IPS DF 4.7 (cell line): Measurements from ENCODE around the gene NTMT1.
"Not testable (repeated sequence)": the region's sequence is repeated elsewhere in the genome, so short reads cannot be mapped to it uniquely, and the experiment has no call there.

Experiments used
- DNase-seq: peaks from one replicate; pipeline ENCODE4 v3.0.0-alpha.2; 2013; ENCODE audit warnings: low spot score; ENCODE audit errors: extremely low read depth

Gene NTMT1

GRCh38 chr9:129653823-129654553 is 28.0 kb downstream of the NTMT1 start:
- no peak for DNase-seq

GRCh38 chr9:129654554-129655040 is 28.6 kb downstream of the NTMT1 start:
- DNase-seq = no peak

- DNase-seq = no peak
Observed at GRCh38 chr9:129655154-129655553, 29.2 kb downstream of the NTMT1 start.

GRCh38 chr9:129655696-129656095 is 29.7 kb downstream of the NTMT1 start:
- no peak for DNase-seq

- no peak for DNase-seq
Observed at GRCh38 chr9:129656795-129657390, 30.9 kb downstream of the NTMT1 start.

- DNase-seq = no peak
Observed at GRCh38 chr9:129661029-129661428, 35.1 kb downstream of the NTMT1 start.

GRCh38 chr9:129662239-129662638 is 36.3 kb downstream of the NTMT1 start:
- DNase-seq = not testable (repeated sequence)

GRCh38 chr9:129664746-129665388 is 38.9 kb downstream of the NTMT1 start:
- no peak for DNase-seq

GRCh38 chr9:129665389-129665775 is 39.4 kb downstream of the NTMT1 start, which contains the start of gene PRRX2:
Gene PRRX2, plus strand, starts transcription at chr9:129665647. Its CDS starts 221 bp downstream, at chr9:129665868.
- no peak for DNase-seq

- DNase-seq = no peak
Observed at GRCh38 chr9:129665814-129666520, 40.0 kb downstream of the NTMT1 start.

- no peak for DNase-seq
Observed at GRCh38 chr9:129666575-129666974, 40.6 kb downstream of the NTMT1 start.

- DNase-seq = no peak
Observed at GRCh38 chr9:129667378-129667777, 41.4 kb downstream of the NTMT1 start.

GRCh38 chr9:129667850-129668249 is 41.9 kb downstream of the NTMT1 start:
- no peak for DNase-seq

GRCh38 chr9:129669141-129669718 is 43.3 kb downstream of the NTMT1 start:
- no peak for DNase-seq

- DNase-seq = no peak
Observed at GRCh38 chr9:129669946-129670345, 44.0 kb downstream of the NTMT1 start.

GRCh38 chr9:129671065-129671464 is 45.1 kb downstream of the NTMT1 start:
- no peak for DNase-seq

GRCh38 chr9:129671519-129671918 is 45.6 kb downstream of the NTMT1 start:
- DNase-seq = no peak

GRCh38 chr9:129672702-129673101 is 46.7 kb downstream of the NTMT1 start:
- DNase-seq = no peak

GRCh38 chr9:129673602-129674001 is 47.6 kb downstream of the NTMT1 start:
- DNase-seq = no peak

- DNase-seq = no peak
Observed at GRCh38 chr9:129674229-129674628, 48.3 kb downstream of the NTMT1 start.

- DNase-seq = no peak
Observed at GRCh38 chr9:129675620-129676019, 49.7 kb downstream of the NTMT1 start.
